Endothelial cell of umbilical vein (primary cell): ENCODE results near the gene FYB1.

ENCODE experiments used
- EZH2 ChIP-seq: IDR thresholded peaks from 2 replicates; pipeline ENCODE4 v1.6.1; 2012; ENCODE audit warnings: borderline replicate concordance, low read depth, mild to moderate bottlenecking, moderate library complexity, low read length, inconsistent platforms; ENCODE audit not compliant: severe bottlenecking
- POLR2A ChIP-seq: IDR thresholded peaks from 2 replicates; pipeline ENCODE4 v1.6.1; 2012; ENCODE audit warnings: low read depth, mild to moderate bottlenecking, control low read depth, low read length

GRCh38 chr5:39235648-39236047 lies 16.3 kb upstream of the FYB1 start:
- TF ChIP-seq EZH2 (no peak), POLR2A (no peak)
